GM12892 (cell line): ENCODE measurements around the gene HKDC1.

ENCODE experiments used
- POLR2A ChIP-seq: IDR thresholded peaks from 2 replicates; pipeline ENCODE4 v1.6.1; 2011; ENCODE audit warnings: low read depth, low read length, control low read depth
- POLR2AphosphoS5 ChIP-seq: IDR thresholded peaks from 2 replicates; pipeline ENCODE4 v1.6.1; 2011; ENCODE audit warnings: low read depth, low read length, control low read depth

GRCh38 chr10:69172241-69172982 lies 47.7 kb upstream of the HKDC1 start:
- TF ChIP-seq POLR2A = no peak
- TF ChIP-seq POLR2AphosphoS5 = no peak
